Skin epidermis (tissue), 12 donors: ENCODE measurements around the gene PROC.

ENCODE experiments used
- H3K27ac ChIP-seq, 21 experiments: fragments of 200-600 bp; sonication (generic) in 11 of 21; one replicate each; pipeline ENCODE4 v1.5.0; 2020; ENCODE audit warnings: mild to moderate bottlenecking in 3 of 21, inconsistent platforms in 2 of 21, moderate library complexity in 2 of 21
- H3K4me3 ChIP-seq, 7 experiments: fragments of 200-600 bp; sonication (generic) in 2 of 7; one replicate each; pipeline ENCODE4 v1.5.0; 2020; ENCODE audit warnings: inconsistent platforms in 2 of 7, mild to moderate bottlenecking in 2 of 7, moderate library complexity in 1 of 7

PROC gene

DNA sequence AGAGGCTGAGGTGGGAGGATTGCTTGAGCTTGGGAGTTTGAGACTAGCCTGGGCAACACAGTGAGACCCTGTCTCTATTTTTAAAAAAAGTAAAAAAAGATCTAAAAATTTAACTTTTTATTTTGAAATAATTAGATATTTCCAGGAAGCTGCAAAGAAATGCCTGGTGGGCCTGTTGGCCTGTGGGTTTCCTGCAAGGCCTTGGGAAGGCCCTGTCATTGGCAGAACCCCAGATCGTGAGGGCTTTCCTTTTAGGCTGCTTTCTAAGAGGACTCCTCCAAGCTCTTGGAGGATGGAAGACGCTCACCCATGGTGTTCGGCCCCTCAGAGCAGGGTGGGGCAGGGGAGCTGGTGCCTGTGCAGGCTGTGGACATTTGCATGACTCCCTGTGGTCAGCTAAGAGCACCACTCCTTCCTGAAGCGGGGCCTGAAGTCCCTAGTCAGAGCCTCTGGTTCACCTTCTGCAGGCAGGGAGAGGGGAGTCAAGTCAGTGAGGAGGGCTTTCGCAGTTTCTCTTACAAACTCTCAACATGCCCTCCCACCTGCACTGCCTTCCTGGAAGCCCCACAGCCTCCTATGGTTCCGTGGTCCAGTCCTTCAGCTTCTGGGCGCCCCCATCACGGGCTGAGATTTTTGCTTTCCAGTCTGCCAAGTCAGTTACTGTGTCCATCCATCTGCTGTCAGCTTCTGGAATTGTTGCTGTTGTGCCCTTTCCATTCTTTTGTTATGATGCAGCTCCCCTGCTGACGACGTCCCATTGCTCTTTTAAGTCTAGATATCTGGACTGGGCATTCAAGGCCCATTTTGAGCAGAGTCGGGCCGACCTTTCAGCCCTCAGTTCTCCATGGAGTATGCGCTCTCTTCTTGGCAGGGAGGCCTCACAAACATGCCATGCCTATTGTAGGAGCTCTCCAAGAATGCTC lies 6.6 kb downstream of the PROC start:
- Histone ChIP-seq H3K4me3 (no peak overlapping the region), H3K27ac (no peak overlapping the region)

DNA sequence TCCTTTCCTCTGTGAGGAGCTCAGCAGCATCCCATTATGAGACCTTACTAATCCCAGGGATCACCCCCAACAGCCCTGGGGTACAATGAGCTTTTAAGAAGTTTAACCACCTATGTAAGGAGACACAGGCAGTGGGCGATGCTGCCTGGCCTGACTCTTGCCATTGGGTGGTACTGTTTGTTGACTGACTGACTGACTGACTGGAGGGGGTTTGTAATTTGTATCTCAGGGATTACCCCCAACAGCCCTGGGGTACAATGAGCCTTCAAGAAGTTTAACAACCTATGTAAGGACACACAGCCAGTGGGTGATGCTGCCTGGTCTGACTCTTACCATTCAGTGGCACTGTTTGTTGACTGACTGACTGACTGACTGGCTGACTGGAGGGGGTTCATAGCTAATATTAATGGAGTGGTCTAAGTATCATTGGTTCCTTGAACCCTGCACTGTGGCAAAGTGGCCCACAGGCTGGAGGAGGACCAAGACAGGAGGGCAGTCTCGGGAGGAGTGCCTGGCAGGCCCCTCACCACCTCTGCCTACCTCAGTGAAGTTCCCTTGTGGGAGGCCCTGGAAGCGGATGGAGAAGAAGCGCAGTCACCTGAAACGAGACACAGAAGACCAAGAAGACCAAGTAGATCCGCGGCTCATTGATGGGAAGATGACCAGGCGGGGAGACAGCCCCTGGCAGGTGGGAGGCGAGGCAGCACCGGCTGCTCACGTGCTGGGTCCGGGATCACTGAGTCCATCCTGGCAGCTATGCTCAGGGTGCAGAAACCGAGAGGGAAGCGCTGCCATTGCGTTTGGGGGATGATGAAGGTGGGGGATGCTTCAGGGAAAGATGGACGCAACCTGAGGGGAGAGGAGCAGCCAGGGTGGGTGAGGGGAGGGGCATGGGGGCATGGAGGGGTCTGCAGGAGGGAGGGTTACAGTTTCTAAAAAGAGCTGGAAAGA lies 7.6 kb downstream of the PROC start:
- no peak overlapping the region for H3K27ac ChIP-seq
- H3K4me3 ChIP-seq, result no peak overlapping the region

DNA sequence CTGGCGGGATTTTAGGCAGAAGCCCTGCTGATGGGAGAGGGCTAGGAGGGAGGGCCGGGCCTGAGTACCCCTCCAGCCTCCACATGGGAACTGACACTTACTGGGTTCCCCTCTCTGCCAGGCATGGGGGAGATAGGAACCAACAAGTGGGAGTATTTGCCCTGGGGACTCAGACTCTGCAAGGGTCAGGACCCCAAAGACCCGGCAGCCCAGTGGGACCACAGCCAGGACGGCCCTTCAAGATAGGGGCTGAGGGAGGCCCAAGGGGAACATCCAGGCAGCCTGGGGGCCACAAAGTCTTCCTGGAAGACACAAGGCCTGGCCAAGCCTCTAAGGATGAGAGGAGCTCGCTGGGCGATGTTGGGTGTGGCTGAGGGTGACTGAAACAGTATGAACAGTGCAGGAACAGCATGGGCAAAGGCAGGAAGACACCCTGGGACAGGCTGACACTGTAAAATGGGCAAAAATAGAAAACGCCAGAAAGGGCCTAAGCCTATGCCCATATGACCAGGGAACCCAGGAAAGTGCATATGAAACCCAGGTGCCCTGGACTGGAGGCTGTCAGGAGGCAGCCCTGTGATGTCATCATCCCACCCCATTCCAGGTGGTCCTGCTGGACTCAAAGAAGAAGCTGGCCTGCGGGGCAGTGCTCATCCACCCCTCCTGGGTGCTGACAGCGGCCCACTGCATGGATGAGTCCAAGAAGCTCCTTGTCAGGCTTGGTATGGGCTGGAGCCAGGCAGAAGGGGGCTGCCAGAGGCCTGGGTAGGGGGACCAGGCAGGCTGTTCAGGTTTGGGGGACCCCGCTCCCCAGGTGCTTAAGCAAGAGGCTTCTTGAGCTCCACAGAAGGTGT lies 8.5 kb downstream of the PROC start:
- Histone ChIP-seq H3K27ac (no peak overlapping the region), H3K4me3 (no peak overlapping the region)

DNA sequence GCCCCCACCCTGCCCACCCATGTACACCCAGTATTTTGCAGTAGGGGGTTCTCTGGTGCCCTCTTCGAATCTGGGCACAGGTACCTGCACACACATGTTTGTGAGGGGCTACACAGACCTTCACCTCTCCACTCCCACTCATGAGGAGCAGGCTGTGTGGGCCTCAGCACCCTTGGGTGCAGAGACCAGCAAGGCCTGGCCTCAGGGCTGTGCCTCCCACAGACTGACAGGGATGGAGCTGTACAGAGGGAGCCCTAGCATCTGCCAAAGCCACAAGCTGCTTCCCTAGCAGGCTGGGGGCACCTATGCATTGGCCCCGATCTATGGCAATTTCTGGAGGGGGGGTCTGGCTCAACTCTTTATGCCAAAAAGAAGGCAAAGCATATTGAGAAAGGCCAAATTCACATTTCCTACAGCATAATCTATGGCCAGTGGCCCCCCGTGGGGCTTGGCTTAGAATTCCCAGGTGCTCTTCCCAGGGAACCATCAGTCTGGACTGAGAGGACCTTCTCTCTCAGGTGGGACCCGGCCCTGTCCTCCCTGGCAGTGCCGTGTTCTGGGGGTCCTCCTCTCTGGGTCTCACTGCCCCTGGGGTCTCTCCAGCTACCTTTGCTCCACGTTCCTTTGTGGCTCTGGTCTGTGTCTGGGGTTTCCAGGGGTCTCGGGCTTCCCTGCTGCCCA lies 9.3 kb downstream of the PROC start:
- H3K27ac ChIP-seq, result no peak overlapping the region
- H3K4me3 ChIP-seq, result no peak overlapping the region

DNA sequence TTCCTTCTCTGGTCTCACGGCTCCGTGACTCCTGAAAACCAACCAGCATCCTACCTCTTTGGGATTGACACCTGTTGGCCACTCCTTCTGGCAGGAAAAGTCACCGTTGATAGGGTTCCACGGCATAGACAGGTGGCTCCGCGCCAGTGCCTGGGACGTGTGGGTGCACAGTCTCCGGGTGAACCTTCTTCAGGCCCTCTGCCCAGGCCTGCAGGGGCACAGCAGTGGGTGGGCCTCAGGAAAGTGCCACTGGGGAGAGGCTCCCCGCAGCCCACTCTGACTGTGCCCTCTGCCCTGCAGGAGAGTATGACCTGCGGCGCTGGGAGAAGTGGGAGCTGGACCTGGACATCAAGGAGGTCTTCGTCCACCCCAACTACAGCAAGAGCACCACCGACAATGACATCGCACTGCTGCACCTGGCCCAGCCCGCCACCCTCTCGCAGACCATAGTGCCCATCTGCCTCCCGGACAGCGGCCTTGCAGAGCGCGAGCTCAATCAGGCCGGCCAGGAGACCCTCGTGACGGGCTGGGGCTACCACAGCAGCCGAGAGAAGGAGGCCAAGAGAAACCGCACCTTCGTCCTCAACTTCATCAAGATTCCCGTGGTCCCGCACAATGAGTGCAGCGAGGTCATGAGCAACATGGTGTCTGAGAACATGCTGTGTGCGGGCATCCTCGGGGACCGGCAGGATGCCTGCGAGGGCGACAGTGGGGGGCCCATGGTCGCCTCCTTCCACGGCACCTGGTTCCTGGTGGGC lies 10.0 kb downstream of the PROC start:
- Histone ChIP-seq H3K27ac (no peak overlapping the region), H3K4me3 (no peak overlapping the region)

DNA sequence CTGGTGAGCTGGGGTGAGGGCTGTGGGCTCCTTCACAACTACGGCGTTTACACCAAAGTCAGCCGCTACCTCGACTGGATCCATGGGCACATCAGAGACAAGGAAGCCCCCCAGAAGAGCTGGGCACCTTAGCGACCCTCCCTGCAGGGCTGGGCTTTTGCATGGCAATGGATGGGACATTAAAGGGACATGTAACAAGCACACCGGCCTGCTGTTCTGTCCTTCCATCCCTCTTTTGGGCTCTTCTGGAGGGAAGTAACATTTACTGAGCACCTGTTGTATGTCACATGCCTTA lies 10.5 kb downstream of the PROC start:
- H3K27ac ChIP-seq, result no peak overlapping the region
- H3K4me3 ChIP-seq, result no peak overlapping the region

DNA sequence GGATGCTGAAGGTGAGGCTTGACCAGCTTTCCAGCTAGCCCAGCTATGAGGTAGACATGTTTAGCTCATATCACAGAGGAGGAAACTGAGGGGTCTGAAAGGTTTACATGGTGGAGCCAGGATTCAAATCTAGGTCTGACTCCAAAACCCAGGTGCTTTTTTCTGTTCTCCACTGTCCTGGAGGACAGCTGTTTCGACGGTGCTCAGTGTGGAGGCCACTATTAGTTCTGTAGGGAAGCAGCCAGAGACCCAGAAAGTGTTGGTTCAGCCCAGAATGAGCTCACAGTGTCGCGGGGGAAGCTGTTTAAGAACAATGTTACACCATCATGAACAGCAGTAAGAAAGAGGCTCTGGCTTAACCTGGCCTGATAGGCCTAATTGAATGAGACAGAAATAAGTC lies 11.1 kb downstream of the PROC start:
- H3K4me3 ChIP-seq, result no peak overlapping the region
- H3K27ac ChIP-seq, result no peak overlapping the region

DNA sequence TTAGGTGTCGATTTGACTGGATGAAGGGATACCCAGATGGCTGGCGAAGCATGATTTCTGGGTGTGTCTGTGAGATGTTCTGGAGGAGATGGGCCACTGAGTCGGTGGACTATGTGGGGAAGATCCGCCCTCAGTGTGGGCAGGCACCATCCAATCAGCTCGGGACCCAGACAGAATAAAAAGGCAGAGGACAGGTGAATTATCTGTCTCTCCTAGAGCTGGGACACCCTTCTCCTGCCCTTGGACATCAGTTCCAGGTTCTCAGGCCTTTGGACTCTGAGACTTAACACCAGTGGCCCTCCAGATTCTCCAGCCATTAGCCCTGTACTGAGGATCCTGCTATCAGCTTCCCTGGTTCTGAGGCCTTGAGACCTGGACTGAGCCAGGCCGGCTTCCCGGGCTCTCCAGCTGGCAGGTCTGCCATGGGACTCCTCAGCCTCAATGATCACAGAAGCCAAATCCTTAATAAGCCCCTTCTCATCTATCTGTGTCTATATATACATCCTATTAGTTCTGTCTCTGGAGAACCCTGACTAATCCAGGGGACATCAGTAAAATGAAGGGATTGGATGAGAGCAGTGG lies 11.7 kb downstream of the PROC start:
- H3K27ac ChIP-seq, result no peak overlapping the region
- H3K4me3 ChIP-seq, result no peak overlapping the region

DNA sequence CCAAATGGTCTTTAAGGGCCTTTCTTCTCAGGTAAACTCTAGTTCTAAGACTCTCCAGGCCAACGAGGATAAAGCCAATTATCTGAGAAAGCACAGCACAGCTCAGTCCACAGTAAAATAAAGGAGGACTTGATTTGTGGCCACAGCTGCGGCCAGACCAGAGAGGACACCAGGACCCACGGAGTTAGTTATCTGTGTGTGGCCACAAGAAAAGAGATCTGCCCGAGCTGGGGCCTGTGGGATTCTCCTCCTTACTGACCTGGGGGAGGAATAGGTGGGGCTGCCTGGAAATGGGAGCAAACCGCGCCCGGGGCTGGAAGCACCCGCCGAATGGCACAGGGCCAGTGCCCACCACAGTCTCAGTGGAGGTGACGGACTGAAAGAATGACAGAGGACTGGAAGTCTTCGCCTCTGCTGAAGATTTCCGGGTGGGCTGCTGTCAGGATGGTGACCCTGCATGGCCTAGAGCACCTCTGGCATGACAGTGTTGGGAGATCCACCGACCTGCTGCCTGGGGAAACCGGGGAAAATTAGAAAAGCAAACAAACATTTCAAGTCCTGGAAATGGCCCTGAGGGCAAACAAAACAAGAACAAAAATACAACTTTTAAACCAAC lies 13.3 kb downstream of the PROC start:
- no peak overlapping the region for H3K4me3 ChIP-seq
- no peak overlapping the region for H3K27ac ChIP-seq

DNA sequence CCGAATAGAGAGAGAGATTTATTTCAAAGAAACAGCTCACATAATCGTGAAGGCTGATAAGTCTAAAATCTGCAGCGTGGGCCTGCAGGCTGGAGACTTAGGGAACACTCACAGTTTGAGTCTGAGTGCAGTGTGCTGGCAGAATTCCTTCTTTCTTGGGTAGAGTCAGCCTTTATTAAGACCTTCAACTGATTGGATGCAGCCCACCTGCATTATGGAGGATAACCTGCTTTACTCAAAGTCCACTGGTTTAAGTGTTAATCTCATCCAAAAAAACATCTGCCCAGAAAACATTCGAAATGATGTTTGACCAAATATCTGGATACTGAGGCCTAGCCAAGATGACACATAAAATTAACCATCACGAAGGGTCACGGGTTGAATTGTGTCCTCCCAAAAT lies 16.3 kb downstream of the PROC start:
- Histone ChIP-seq H3K4me3 (no peak overlapping the region), H3K27ac (no peak overlapping the region)

DNA sequence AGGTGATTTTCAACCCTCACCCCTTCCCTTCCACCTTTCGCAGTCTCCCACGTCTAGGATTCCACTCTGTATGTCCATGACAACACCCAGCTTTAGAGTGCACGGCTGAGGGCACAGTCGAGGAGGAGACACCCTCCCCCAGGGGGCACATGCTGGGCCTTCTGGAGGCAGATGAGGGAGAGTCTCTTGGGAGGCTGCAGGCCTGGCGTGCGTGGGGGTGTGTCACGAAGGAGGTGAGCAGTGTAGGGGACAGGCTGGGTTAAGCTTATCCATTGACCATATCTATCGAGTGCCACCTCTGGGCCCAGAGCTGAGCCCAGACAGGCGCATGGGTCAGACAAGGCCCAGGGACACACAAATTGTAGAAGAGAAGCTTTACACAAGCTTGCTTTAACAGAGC lies 18.8 kb downstream of the PROC start:
- no peak overlapping the region for H3K4me3 ChIP-seq
- H3K27ac ChIP-seq, result no peak overlapping the region

DNA sequence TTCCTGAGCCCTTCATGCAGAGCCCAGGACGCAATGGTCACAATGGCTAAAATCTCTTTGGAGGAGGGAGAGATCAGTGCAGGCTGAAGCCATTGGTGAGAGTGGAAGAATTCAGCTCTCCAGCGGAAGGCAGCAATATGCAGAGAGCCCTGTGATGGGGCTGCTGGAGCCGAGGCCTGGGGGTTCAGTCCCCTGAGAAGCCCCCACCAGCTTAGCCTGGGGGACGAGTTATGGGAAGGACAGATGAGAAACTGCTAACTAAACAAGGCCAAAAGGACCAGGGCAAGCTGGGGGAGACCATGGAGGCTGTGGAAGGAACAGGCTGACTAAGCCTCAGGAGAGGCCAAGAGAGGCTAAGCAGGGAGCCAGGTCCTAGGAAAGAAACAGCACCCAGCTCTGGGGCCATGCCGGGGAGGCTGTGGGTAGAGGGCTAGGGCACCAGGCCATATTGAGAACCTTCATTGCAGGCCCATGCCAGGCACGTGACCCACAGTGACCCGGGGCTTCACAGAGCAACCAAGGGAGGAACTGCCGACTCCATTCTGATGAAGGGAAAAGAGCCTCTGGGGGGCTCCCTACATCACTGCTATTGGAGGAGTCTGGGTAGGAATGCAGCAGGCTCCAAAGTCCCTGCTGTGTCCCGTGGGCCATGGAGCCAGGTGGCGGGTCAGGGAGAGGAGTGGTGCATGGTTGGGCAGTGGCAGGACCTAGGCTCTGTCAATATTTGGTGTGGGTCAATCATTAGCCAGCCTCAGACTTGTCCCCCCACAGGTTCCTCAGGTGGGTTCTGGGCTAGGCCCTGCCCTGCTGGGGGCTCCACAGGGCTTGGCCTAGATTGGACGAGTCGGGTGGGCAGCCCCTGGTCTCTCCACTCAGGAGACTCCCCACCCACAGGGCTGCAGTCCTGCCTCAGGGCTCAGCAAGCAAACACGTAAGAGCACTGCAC lies 19.8 kb downstream of the PROC start:
- Histone ChIP-seq H3K27ac (no peak overlapping the region), H3K4me3 (no peak overlapping the region)

DNA sequence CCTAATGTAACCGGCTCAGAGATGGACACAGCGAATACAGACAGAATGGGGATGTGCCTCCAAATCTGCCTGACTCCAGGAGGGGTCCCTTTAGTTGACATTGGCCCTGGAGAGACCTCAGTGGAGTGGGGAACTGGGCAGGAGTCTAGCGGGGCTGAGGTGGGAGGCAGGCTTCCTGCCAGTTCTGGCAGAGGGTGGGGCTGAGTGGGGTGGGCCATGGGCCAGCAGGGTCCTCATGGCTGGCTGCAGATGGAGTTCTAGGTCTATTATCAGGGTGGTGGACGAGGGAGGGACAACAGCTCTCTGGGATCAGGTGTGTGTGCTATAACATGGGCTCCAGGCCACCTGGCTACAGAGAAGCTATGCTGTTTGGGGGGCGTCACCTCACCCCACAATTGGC lies 21.1 kb downstream of the PROC start:
- H3K27ac ChIP-seq, result no peak overlapping the region

DNA sequence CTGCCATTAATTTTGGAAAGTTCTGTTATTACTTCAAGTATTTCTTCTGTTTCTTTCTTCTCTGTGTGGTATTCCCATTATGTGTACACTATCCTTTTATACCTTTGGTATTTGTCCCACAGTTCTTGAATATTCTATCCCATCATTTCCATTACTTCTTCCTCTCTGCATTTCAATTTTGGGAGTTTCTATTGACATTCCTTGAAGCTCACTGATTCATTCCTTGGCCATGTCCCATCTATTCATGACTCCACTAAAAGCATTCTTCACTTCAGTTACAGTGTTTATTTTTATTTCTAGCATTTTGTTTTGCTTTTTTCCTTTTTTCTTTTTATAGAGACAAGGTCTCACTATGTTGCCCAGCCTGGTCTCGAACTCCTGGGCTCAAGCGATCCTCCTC lies 30.3 kb downstream of the PROC start:
- H3K27ac ChIP-seq, result no peak overlapping the region
- H3K4me3 ChIP-seq, result no peak overlapping the region

More for the DNA sequence above, 21.1 kb downstream of the PROC start:
- no peak overlapping the region for H3K4me3 ChIP-seq

DNA sequence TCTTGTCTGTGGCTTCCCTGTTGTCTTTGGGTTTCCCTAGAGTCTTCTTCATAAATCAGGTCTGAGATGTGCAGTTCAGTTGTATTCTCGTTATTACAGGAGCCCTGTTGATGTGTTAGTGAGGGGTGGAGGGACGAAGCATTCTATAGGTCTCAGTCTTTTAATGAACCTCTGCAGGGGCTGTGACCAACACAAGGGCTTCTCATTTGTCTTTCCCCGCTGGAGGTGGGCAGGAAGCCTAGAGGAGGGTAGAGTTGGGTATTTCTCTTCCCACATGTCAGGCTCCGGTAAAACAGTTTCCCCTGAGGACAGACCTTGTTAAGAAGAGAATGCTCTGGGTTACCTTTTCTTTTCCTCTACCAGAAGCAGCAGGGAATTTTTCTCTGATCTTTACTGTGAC lies 31.2 kb downstream of the PROC start:
- no peak overlapping the region for H3K27ac ChIP-seq

DNA sequence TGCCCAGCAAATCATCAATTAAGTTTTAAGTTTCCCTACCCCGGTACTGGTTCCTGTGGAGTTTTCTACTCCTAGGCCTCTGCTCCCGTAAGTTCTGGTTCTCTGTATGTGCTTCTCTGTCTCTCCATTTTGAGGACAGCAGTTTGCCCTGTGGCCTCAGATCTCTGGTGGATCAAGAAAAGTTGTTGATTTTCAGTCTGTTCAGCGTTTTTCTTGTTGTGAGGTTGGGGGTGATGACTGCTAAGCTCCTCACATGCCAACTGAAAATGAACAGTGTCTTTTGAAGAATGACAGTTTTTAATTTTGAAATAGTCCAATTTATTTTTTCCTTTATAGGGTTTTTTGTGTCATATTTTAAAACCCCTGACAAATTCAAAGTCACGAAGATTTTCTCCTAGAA lies 31.7 kb downstream of the PROC start:
- Histone ChIP-seq H3K4me3 (no peak overlapping the region), H3K27ac (no peak overlapping the region)

More for the DNA sequence above, 31.2 kb downstream of the PROC start:
- H3K4me3 ChIP-seq, result no peak overlapping the region

DNA sequence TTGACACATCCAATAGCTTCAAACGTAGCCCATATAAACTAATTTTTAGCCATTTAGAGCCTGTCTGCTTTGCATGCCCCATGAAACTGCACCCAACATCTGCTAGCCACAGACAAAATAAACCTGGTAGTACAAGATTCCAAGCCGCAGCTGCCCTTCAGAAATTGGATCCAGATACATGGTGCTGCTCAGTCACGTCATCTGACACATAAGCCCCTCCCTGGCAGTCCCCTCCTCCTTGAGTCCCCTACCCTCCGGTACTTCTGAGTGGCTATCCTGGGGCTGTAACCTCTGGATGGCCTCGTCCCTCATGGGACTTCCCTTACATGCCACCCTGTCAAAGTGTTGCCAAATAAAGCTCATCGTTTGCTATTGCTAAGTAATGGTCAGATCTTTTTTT lies 33.8 kb downstream of the PROC start:
- no peak overlapping the region for H3K4me3 ChIP-seq
- no peak overlapping the region for H3K27ac ChIP-seq
